AG04449 (cell line): Measurements from ENCODE around the gene ASF1A.

ENCODE experiments used
- CTCF ChIA-PET: fragments of 350-600 bp; formaldehyde crosslinking; extraction: SDS; loops from one replicate; lab custom pipeline; 2021; ENCODE audit warnings: antibody characterized with exemption; lab: Yijun Ruan, JAX
- POLR2A ChIA-PET: fragments of 400-600, 350-600 bp; formaldehyde crosslinking; extraction: SDS; loops from one replicate; lab custom pipeline; 2020; ENCODE audit warnings: antibody characterized with exemption, inconsistent platforms; lab: Yijun Ruan, JAX
- DNase-seq: peaks from one replicate; pipeline ENCODE4 v3.0.0-alpha.2; 2010; ENCODE audit warnings: low read depth, low spot score
- H3K4me3 ChIP-seq: 2 replicates; pipeline ENCODE4 v1.5.1; 2011; ENCODE audit warnings: low read depth, mild to moderate bottlenecking, control low read depth, low read length
- TF ChIP-seq, protein P1 (sequence below): IDR thresholded peaks from one replicate; pipeline ENCODE4 v1.5.1; 2011; ENCODE audit warnings: mild to moderate bottlenecking, moderate library complexity, low read length, control low read depth, inconsistent platforms; ENCODE audit not compliant: insufficient read depth; ENCODE audit errors: missing control alignments

ASF1A gene

DNA sequence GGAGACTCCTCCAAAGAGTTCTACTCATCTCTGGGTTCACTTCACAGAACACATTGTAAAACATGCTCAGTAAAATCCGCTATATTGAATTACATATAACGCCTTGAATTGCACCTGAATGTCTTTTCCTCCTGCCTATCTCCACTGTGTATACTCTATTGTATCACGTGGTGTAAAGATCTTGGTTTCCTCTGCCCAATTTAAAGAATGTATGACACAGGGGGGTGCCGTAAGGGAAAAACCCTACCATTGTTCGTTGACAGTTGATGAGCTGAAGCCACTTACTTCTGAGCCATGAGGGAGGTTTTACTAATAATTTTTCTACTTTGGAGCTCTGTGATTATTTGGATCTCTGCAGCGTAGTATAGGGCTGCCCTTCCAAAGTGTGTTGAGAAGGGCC is 6.0 kb downstream of the ASF1A start:
- TF ChIP-seq, protein P1, sequence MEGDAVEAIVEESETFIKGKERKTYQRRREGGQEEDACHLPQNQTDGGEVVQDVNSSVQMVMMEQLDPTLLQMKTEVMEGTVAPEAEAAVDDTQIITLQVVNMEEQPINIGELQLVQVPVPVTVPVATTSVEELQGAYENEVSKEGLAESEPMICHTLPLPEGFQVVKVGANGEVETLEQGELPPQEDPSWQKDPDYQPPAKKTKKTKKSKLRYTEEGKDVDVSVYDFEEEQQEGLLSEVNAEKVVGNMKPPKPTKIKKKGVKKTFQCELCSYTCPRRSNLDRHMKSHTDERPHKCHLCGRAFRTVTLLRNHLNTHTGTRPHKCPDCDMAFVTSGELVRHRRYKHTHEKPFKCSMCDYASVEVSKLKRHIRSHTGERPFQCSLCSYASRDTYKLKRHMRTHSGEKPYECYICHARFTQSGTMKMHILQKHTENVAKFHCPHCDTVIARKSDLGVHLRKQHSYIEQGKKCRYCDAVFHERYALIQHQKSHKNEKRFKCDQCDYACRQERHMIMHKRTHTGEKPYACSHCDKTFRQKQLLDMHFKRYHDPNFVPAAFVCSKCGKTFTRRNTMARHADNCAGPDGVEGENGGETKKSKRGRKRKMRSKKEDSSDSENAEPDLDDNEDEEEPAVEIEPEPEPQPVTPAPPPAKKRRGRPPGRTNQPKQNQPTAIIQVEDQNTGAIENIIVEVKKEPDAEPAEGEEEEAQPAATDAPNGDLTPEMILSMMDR, result no peak
- ChIA-PET CTCF (interaction anchor here (0.9 to 1.0 kb wide), 2 partner anchors 11 to 12 kb away, joined by 3 to 4 read pairs; no protein-coding TSS in a partner anchor), POLR2A (no interaction called here)
- no peak for DNase-seq
- H3K4me3 ChIP-seq, result no peak overlapping the region

DNA sequence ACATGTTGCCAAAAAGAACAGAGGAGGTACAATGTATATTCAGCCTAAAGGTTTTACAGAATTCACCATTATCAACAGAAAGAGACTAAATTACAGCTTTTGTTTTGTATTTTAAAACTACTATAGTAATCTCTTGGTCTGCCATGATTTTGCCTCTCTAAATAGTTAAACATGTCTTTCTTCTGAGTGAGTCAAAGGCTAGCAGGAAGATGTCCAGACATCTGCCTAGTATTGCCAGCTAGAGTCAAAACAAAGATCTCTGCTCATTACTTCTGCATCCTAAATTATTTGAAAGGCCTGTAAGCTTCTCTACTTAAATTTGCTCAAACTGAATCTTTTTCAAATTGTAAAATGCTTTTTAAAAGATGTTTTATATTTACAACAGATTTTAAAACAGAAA is 8.8 kb downstream of the ASF1A start:
- no peak overlapping the region for H3K4me3 ChIP-seq
- DNase-seq, result no peak
- POLR2A ChIA-PET, result no interaction called here
- CTCF ChIA-PET, result interaction anchor here (3.2 kb wide), 1 partner anchor 9 kb away, joined by 13 read pairs; the partner anchor contains the start of gene ASF1A
- TF ChIP-seq, protein P1, result no peak

DNA sequence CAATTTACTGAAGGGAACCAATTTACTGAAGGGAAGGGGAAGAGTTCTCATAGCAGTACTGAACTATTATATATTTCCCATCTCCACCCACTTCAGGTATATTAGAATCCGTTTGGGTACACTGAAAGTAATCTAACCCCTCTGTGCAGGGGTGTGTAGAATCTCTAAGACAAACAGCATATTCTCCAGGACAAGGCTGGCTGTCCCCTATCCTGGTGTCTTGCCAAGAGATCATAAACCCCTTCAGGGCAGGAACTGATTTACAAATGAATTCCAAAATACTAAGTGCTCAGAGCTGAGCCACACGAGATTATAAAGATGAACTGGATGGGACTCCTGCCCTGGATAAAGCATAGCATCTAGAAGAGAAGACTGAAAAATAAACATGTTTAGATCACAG is 9.2 kb downstream of the ASF1A start:
- TF ChIP-seq, protein P1, result no peak
- DNase-seq, result no peak
- POLR2A ChIA-PET, result no interaction called here
- no peak overlapping the region for H3K4me3 ChIP-seq
- CTCF ChIA-PET, result interaction anchor here (3.2 kb wide), 1 partner anchor 9 kb away, joined by 13 read pairs; the partner anchor contains the start of gene ASF1A

DNA sequence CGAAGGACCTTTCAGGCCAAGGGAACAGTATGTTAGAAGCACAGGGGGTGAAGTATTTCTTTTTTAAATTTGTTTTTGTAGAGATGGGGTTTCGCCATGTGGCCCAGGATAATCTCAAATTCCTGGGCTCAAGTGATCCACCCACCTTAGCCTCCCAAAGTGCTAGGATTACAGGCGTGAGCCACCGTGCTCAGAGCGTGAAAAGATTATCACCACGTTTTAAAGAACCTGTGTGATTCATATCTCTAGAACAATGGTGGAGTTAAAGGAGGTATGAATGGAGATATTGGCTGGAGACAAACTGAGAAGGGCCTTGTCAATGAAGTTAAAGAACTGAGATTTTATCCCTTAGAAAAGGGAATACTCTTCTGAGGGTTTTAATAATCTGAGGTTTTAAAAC is 9.7 kb downstream of the ASF1A start:
- TF ChIP-seq, protein P1, result no peak
- no peak overlapping the region for H3K4me3 ChIP-seq
- CTCF ChIA-PET, result interaction anchor here (3.2 kb wide), 1 partner anchor 10 kb away, joined by 13 read pairs; the partner anchor contains the start of gene ASF1A
- DNase-seq, result no peak
- POLR2A ChIA-PET, result no interaction called here

DNA sequence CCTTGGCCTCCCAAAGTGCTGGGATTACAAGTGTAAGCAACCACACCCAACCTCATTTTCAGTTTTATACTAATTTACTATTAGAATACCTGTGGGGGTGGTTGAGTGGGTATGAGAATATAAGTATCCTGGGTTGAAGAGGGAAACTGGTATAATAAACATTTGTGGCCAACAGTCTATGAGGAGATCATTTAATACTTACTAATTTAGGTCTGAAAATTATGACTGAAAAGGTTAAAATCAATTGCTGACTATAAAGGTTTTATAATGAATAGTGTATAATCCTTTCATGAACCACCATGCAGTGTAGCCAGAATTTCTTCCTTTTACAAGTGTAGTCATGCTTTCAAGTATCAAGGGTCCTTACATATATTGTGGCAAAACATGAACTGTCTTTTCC is 11.1 kb downstream of the ASF1A start:
- DNase-seq, result no peak
- CTCF ChIA-PET, result interaction anchor here (3.2 kb wide), 1 partner anchor 11 kb away, joined by 13 read pairs; the partner anchor contains the start of gene ASF1A
- TF ChIP-seq, protein P1, result no peak
- POLR2A ChIA-PET, result no interaction called here
- H3K4me3 ChIP-seq, result no peak overlapping the region

DNA sequence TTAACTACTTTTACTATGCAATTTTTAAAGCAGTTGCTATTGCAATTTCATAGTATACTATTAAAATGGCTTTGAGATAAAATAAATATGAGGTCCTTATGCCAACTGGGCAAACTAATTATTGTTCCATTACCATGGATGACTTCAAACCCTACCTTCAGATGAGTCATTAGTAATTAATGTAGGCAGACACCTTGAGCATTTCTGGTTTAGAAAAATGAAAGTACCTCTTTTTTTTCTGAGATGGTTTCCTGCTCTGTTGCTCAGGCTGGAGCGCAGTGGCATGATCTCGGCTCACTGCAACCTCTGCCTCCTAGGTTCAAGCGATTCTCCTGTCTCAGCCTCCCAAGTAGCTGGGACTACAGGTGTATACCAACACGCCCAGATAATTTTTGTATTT is 11.9 kb downstream of the ASF1A start:
- TF ChIP-seq, protein P1, result no peak
- ChIA-PET POLR2A (no interaction called here), CTCF (interaction anchor here (4.0 kb wide), 1 partner anchor 11 kb away, joined by 18 read pairs; the partner anchor contains the start of gene ASF1A)
- H3K4me3 ChIP-seq, result no peak overlapping the region
- DNase-seq, result no peak
